Frontal cortex (tissue), 4 donors: ENCODE data around the gene MTARC2. TPM values are rescaled to one million over a fixed set of nuclear protein-coding genes. Genes with fewer than 3 reads are reported as not detected.

Experiments
- DNase-seq, 2 donors: peaks; one replicate each; pipeline ENCODE4 v3.0.0; 2012; ENCODE audit warnings: low spot score in 2 of 2
- FAIRE-seq: peaks from 2 replicates; lab custom pipeline; 2012; peaks lifted over from hg19 to GRCh38; lab: Jason Lieb, UNC
- total RNA-seq: library from RNA; depleted of rRNA; stranded (reverse); fragments of >200 nt; gene quantifications from one replicate; pipeline ENCODE4 v1.2.3, GENCODE V29; 2014
- donor health status: control.
- donor health status: control.
- donor health status: control.

MTARC2 gene
- total RNA-seq, 1 donor from 2014 or later, result 7.3 TPM

DNA sequence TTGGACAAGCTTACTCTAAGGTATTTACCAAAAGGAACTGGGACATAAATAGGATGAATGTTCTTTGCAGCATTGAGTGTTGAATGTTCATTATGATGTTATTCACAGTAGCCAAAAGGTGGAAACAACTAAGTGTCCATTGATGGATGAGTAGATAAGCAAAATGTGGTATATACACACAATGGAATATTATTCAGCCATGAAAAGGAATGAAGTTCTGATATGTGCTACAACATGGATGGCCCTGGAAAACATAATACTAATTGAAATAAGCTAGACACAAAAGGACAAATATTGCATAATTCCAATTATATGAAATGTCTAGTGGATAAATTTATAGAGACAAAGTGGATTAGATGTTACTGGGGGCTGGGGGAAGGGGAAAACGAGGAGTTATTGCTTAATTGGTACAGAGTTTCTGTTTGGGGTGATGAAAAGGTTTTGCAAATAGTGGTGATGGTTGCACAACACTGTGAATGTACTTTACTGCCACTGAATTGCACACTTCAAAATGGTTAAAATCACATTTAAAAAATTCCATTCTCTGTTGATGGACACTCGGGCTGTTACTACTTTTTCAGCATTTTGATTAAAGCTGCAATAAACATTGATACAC is 41.5 kb downstream of the MTARC2 start:
- no peak for FAIRE-seq
- no peak for DNase-seq

DNA sequence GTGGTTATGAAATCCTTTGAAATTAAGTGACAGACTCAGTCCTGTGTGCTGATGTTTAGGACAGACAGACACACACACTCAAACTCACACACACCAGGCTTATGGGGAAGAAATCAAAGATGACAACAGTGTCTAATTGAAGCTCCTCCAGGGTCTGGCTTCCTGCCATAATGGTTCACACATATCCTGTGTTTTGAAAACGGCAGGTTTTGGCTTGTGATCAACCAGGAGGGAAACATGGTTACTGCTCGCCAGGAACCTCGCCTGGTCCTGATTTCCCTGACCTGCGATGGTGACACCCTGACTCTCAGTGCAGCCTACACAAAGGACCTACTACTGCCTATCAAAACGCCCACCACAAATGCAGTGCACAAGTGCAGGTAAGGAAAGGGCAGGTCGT is 43.2 kb downstream of the MTARC2 start:
- no peak for FAIRE-seq
- no peak for DNase-seq

DNA sequence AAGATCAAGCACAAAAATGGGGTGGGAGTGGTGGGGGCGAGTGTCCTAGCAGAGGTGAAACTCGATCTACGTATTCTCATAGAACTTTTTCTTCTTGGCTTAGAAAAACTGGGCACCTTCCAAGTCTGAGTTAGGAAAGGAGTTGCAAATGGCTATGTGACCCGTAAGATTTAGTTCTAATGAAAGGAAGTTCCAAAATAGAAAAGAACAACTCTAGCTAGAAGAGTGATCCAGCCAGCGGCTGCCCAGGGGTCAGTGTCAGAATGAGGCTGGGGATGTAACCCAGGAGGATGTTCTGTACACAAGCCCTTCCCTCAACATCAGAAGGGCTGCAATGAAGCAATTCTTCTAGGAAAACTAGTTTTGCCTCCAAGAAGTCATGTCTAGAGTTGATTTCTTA is 43.8 kb downstream of the MTARC2 start:
- FAIRE-seq (no peak), DNase-seq (no peak)

DNA sequence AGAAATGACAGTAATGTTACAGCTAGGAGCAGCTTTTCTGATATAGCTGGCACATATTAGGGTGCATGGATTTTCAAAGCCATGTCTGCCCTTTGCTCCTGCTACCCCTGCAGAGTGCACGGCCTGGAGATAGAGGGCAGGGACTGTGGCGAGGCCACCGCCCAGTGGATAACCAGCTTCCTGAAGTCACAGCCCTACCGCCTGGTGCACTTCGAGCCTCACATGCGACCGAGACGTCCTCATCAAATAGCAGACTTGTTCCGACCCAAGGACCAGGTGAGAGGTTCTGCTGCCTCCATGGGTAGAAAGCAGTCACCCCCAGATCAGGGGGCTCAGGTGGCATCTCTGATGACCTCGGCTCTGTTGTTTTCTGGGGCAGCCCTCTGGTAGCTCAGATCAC is 48.4 kb downstream of the MTARC2 start:
- FAIRE-seq, result no peak
- no peak for DNase-seq

DNA sequence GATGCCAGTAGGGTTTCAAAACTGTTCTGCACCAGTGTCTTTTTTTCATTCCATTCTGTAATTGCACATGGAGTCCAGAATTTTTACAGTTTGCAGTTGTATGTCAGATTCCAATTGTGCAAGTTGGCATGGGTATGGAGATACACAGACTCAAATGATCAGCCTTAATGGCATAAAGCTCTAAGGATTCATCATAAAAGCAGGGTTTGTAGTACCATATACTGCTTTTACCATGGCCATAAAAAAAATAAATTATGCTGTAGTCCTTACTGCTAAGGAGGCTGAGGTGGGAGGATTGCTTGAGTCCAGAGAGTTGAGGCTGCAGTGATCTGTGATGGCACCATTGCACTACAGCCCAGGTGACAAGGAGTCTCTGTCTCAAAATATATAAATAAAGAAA is 48.9 kb downstream of the MTARC2 start:
- FAIRE-seq (no peak), DNase-seq (no peak)

DNA sequence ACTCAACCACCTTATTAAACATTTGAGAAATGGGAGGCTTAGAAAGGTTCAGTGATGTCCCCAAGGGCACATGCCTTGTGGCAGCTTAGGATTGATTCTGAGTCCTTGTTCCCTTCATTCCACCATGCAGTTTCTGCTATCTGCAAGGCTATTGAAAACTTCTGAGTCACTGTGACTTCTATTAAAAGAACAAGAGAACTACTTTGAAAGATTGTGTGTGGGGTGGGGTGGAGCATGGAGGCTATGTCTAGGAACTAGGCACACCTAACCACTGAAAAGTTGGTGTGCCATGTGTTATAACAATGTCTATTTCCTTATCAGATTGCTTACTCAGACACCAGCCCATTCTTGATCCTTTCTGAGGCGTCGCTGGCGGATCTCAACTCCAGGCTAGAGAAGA is 49.4 kb downstream of the MTARC2 start:
- no peak for DNase-seq
- no peak for FAIRE-seq

DNA sequence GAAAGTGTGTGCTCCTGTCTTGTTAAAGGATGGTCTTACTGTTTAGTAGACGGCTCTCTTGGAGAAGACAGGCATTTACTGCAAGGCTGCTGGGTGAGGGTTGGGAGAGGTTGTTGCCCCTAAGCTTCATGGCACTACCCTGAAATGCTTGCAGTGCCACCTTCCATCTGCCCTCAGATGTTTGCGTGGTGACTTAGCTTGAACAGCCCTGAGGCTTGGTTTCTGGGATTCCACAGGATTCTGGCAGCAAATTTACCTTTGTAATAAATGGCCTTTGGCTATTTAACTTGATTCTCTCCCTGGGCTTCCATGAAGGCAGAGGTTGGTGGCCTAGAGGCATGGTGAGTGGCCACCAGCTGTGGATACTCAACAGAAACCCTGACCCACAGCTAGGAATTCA is 50.2 kb downstream of the MTARC2 start:
- FAIRE-seq (no peak), DNase-seq (no peak)

DNA sequence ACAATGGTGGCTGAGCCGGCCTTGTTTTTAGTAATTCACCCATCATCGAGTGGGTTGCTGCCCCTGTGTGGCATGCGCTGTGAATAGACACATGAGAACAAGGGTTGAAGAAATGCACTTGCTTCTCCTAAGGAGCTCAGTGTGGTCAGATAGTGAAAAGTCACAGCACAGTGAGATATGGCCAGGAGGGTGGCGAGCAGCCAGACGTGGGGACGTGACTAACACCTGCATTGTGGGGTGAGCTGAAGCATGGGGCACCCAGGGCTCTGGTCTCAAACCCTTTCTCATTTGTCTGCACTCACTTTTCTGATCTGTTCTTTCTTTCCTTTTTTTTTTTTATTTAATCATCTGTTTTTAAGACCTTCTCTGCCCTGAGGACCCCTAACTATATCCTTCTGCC is 52.1 kb downstream of the MTARC2 start:
- DNase-seq (no peak), FAIRE-seq (no peak)

DNA sequence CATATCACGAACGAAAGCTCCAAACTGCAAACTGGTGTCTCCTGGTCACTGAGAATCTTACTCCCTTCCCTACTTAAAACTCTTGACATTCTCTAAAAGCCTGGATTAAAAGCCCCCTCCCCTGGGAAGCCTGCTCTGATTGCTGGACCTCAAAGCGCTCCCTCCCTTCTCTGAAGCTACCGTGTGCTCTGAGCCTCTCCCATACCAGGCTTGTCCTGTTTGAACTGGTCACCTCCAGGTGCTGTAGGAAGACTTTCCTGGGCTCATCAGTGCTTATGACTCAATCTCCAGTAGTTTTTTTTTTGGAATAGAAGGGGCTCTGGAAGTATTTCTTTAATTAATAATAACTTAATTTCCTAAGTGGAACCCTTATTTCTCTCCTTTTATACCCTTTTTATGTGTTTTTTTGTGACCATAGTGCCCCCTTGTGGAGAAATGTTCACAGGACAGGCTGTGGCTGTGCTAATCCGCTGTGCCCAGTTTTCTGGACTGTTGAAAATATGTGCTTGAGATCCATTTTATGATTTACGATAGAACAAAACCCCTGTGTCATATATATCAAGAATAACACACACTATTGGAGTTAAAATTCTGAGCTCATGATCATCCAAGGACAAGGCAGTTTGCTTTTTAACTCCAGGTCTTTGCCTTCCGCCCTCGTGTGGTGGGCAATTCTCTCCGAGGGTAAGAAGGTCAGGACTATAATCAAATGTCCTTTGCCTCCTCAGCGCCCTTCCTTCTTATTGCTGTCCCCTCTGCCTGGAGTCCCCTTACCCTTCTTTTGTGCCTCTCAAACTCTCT is 55.5 kb downstream of the MTARC2 start:
- peak; percentile 28 for FAIRE-seq

DNA sequence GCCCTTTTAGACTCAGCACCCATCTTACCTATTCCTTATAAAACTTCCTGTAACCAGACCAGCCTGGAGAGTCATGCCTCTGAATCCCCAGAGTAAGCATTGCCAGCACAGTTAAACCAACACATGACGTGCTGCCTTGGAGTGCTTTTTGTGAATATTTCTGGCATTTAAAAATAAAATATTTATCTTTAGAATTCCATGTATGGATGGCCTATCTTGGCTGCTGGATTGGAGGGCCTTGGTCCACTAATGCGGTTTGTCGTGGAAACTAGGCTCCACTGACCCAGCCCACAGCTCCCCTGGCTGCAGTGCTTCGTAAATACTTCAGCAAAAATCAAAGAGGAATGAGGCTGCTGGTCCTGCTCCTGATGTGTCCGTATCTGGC is 56.1 kb downstream of the MTARC2 start:
- DNase-seq, result no peak
- FAIRE-seq, result no peak

More for the DNA sequence above, 55.5 kb downstream of the MTARC2 start:
- peak in 1 of 2 donors; percentile 35 for DNase-seq

DNA sequence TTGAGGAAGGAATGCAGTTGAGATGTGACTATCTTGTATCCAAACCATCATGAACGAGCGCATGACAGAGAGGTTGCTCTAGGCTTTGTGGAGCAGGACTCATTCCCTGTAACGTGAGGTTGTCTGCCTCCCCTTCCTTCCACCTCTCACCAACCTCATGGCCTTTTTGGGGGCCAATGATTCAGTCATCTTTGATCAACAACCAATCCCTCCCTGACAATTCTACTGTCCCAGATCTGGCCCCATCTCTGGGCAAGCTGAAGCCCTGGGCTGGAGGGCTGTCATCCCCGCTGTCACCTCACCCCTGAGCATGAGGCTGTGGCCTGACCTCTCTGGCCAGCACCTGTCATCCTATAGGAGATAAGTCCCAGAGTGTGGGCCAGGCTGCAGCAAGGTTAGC is 58.3 kb downstream of the MTARC2 start:
- FAIRE-seq, result no peak

DNA sequence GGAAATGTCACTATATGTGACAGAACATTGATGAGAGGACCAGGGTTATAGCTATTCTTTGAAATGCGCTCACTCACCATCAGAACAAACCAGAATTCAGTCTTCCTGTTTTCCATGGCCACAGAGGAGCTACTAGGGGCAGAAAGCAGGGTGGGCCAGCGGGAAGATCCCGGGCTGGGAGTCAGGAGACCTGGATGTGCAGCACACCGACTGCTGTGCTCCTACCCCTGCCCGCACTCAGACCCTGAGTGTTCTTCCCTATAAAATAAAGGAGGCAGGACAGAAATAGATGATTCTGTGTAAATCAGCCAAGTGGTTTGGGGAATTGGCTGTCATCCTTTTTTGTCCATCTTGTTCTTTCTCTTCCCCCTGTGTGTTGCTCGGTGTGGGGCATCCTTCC is 59.6 kb downstream of the MTARC2 start:
- DNase-seq (no peak), FAIRE-seq (no peak)

More for the DNA sequence above, 58.3 kb downstream of the MTARC2 start:
- DNase-seq, result no peak

DNA sequence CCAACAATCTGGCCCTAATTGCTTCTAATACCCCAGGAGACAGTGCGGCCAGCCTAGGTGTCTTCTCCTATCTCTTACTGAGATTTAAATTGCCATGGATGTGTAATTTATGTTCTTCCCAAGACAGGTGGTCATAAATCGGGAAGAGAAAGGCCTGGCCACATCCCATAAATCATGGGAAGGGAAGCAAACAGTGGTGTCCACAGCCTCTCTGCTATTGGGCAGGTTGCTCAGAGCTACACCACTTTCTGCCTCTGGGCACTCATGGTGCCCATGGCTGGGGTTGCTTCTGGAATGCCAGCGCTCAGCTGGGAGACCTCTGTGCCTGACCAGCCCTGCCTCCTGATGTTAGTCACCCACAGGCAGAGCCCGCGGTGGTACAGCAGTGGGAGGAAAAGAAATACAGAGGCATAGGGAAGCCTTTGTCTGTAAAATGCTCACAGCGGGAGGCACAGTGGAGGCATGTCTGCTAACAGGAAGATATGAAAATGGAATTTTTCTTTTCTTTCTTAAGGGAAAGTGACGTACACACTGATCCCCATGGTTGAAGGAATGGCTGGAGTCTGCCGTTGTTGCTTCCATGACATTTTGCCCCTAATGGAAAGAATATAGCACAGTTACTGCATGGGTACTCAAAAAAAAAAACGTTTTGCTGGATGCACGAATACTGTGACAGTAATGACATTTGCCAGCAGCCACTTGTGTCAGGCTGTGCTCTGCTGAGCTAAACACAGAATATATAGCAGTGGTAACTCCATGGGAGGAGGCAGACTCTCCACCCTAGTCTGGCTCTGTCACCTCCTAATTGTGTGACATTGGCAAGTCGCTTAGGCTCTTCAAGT is 60.4 kb downstream of the MTARC2 start:
- no peak for DNase-seq
- no peak for FAIRE-seq

DNA sequence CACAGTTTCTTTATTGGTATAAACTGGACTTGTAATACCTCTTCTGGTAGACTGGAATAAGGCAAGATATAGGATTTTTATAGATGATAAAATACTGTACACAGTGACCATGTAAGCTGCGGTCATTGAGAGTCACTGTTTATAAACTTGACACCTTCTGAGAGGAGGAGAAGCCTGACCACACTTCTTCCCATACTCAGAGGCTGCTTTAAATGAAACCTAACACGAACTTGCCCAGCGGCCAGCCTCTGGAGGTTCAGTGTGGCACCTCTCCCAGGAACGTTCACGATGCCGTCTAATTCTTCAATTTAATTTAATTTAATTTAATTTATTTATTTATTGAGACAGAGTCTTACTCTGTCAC is 61.0 kb downstream of the MTARC2 start:
- FAIRE-seq (no peak), DNase-seq (no peak)

DNA sequence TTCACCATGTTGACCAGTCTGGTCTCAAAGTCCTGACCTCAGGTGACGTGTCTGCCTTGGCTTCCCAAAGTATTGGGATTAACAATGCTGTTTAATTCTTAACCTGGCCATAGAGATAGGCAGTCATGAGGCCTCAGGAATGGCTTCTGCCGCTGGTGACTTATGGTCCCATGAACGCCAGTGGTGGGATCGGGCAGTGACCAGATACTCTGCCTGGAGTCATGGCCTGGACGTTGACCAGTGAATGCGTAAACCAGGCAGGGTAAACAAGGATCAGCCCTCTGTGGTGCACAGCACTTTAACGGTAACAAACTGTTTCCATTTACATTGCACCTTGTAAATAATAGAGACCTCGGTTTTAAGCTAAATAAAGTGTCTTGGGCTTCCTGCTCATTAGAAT is 61.6 kb downstream of the MTARC2 start:
- DNase-seq (no peak), FAIRE-seq (no peak)

DNA sequence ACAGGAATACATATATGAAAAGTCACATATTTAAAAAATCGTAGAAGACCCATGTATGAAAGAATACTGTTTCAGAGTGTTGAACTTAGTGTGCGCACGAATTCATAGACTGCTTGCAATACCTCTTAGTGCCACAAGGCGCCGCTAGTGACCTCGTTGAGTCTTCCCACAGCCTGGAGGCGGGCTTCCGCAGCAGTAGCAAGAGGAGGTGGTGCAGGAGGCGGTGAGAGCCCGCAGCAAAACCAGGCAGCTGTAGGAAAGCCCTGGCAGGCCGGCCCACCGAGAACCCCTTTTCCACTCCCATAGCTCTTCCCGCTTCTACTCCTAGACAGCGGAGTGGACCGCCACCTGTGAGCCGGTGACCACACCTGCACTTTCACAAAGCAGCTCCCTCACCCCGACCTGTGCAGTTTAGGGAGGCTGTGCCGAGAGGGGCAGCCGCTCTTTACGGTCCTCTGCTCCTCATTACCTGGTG is 62.1 kb downstream of the MTARC2 start:
- no peak for FAIRE-seq
- DNase-seq, result peak in 1 of 2 donors; percentile 51

DNA sequence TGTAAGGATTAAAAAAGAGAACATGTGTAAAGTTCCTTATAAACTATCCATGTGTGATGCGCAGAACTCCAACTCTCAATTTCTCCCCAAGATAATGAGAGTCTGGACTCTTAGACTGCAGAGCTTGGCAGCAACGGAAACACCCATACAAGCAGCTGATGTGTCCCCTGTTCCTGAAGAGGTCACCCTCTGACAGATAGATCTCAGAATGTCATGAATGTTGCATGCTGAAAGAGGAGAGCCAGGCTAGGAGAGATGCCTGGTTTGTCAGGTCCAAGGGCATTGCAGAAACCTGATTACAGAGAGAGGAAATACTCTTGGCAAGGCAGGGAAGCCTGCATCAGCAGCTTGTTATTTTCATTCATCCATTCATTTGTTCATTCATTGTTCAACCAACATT is 62.8 kb downstream of the MTARC2 start:
- no peak for FAIRE-seq
- DNase-seq, result no peak

DNA sequence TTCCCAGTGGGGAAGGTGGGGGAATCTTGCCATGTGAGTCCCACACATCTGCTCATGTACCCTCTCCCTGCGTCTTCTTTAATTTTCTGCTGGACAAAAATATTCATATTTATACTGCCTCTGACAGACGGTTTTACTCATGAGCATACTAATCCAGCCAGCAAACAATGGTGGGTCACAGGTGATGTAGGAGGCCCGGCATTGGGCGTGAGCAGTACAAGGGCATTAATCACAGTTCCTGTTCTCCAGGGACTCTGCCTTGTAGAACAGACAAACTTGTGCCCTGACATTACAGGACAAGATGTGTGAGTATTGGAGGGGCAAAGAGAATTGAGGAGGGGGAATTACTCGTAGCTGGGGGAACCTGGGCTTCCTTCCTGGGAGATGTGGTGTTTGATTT is 63.6 kb downstream of the MTARC2 start:
- FAIRE-seq (no peak), DNase-seq (no peak)

DNA sequence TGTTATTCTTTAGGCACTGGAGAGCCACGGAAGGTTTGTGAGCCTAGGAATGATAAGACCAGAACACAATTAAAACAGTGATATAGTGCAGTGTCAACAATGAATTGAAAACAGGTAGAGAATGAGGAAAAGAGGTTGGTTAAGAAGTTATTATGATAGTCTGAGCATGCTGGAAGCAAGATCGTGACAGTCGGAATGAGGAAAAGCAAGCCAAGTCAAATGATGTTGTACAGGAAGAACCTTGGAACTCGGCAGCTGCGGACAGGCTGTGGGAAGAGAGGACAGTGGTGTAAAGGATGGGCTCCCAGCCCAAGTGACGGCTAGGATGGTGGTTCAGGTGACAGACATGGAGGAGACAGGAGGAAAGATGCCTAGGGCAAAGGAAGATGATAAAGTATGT is 64.2 kb downstream of the MTARC2 start:
- DNase-seq, result no peak
- FAIRE-seq, result no peak

DNA sequence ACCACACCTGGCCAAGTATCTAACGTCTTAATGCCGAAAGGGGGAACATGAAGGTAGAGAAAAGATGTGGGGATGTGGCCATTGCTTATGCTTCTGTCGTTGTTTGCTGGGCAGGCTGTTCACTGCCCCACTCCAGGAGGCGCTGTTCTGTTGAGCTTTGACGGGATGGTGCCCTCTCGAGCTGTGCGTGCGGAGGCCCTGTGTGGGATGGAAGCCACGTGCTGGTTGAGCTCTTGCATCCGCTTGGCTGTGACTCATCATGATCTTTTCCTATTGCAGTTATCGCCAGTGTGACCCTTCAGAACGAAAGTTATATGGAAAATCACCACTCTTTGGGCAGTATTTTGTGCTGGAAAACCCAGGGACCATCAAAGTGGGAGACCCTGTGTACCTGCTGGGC is 64.9 kb downstream of the MTARC2 start:
- no peak for FAIRE-seq
- DNase-seq, result no peak

DNA sequence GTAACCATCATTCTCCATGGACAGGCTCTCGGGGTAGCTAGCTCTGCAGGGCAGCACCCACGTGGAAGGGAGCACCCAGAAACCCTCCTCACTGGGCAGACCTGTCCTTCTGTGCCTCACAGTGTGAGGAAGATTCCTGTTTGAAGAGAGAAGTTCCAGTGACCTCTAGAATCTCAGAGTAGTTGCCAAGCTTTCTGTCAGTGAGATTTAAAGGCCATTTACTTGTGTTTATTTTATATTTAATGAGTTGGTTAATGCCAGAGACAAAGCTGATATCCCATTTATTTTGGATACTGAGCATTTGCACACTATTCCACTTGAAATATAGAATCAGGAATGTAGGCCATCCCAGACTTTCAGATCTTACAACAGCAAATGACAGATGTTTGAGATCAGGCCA is 67.3 kb downstream of the MTARC2 start:
- DNase-seq, result no peak
- no peak for FAIRE-seq
